NOMO-1 (cell line): ENCODE measurements around the gene GRM7.
A peak's percentile ranks its signal among the peaks of the same experiment; 100 is the strongest.

ENCODE experiments used
- DNase-seq, 2 experiments: peaks; one replicate each; lab custom pipeline; 2025; ENCODE audit not compliant: unreplicated experiment in 2 of 2; lab: John Stamatoyannopoulos, UW

GRM7 gene

GRCh38 chr3:7754653-7755441 lies 893.9 kb downstream of the GRM7 start:
- no peak for DNase-seq

GRCh38 chr3:7759630-7760029 lies 898.7 kb downstream of the GRM7 start:
- peak; percentile 4 to 11 for DNase-seq

GRCh38 chr3:7760718-7761117 lies 899.8 kb downstream of the GRM7 start:
- DNase-seq: no peak

GRCh38 chr3:7764115-7764514 lies 903.2 kb downstream of the GRM7 start:
- DNase-seq: no peak

- peak; percentile 10 to 35 for DNase-seq
Observed at GRCh38 chr3:7766530-7766929, 905.6 kb downstream of the GRM7 start.

- DNase-seq: no peak
Observed at GRCh38 chr3:7779331-7779730, 918.4 kb downstream of the GRM7 start.

- DNase-seq: no peak
Observed at GRCh38 chr3:7781395-7781794, 920.5 kb downstream of the GRM7 start.

GRCh38 chr3:7787871-7788828 lies 927.2 kb downstream of the GRM7 start:
- DNase-seq: no peak

GRCh38 chr3:7788881-7789280 lies 928.0 kb downstream of the GRM7 start:
- DNase-seq: no peak

GRCh38 chr3:7789324-7789723 lies 928.4 kb downstream of the GRM7 start:
- no peak for DNase-seq

- no peak for DNase-seq
Observed at GRCh38 chr3:7790141-7790540, 929.2 kb downstream of the GRM7 start.
